Ovary (tissue), 9 donors: Measurements from ENCODE around the gene MRPL21. TPM values are rescaled to one million over a fixed set of nuclear protein-coding genes. Genes with fewer than 3 reads are reported as not detected.

Experiments
- DNase-seq, 5 donors: peaks; one replicate each; pipeline ENCODE4 v3.0.0-alpha.2; 2019 to 2020
- H3K27ac ChIP-seq, 2 donors: fragments of 200-600 bp; one replicate each; pipeline versions ENCODE4 v1.5.1 to v1.8.0; 2019 to 2022
- H3K27me3 ChIP-seq: fragments of 200-600 bp; one replicate; pipeline ENCODE4 v1.8.0; 2022
- H3K36me3 ChIP-seq: fragments of 200-600 bp; sonication (generic); one replicate; pipeline ENCODE4 v1.5.1; 2019
- H3K4me1 ChIP-seq: one replicate; pipeline ENCODE4 v1.8.1; 2013; ENCODE audit warnings: mild to moderate bottlenecking, moderate library complexity; ENCODE audit not compliant: insufficient read depth
- H3K4me3 ChIP-seq: fragments of 200-600 bp; sonication (generic); one replicate; pipeline ENCODE4 v1.5.1; 2017
- H3K9me3 ChIP-seq, 2 donors: fragments of 200-600 bp in 1 of 2; sonication (generic) in 1 of 2; one replicate each; pipeline versions ENCODE4 v1.5.1 to v1.8.1; 2013 to 2019; ENCODE audit warnings: mild to moderate bottlenecking in 1 of 2, moderate library complexity in 1 of 2
- EP300 ChIP-seq: sonication (generic); formaldehyde crosslinking; IDR thresholded peaks from one replicate; pipeline ENCODE4 v1.6.1; 2017; ENCODE audit warnings: antibody characterized with exemption
- POLR2A ChIP-seq: fragments of 450-650 bp; IDR thresholded peaks from one replicate; pipeline ENCODE4 v1.6.1; 2017; ENCODE audit warnings: antibody characterized with exemption, mild to moderate bottlenecking, moderate library complexity
- WGBS, 3 donors: extraction: QIAGEN DNeasy Blood & Tissue Kit in 1 of 3; methylation state at CpG; one replicate each; pipeline versions ENCODE4 v1.1.5 to v1.1.7; 2013 to 2017; 5-methylcytosine and 5-hydroxymethylcytosine counted together
- intact Hi-C, 4 donors: fragments of 100-400 bp; cut with DNase I; formaldehyde crosslinking; loops; one replicate each; pipeline versions ENCODE4 v1.11.0 to v1.15.1; 2022 to 2023
- polyA plus RNA-seq, 2 donors: library from polyadenylated mRNA; stranded (reverse); fragments of 200-250 nt in 1 of 2; fragments of 350-450 nt in 1 of 2; fragmentation: Illumina TruSeq in 1 of 2; extraction: RNeasy Lipid Tissue Mini Kit (QIAGEN cat#74804) in 1 of 2; gene quantifications; one replicate each; pipeline ENCODE4 v1.2.3, GENCODE V29; 2013 to 2014
- total RNA-seq, 7 donors: library from RNA; depleted of rRNA in 2 of 7; stranded (reverse); fragments of >200 nt in 2 of 7; fragmentation: NEBNext Ultra II Directional in 3 of 7; extraction: Animal tissue kit (Norgen Biotek cat#: 25700) in 3 of 7; gene quantifications; one replicate each; pipeline versions ENCODE4 v1.1.0 to v1.2.4, GENCODE V29; 2016 to 2023
- TF ChIP-seq, protein P1 (sequence below), 3 donors: fragments of 450-650 bp in 2 of 3; fragments of 200-600 bp in 1 of 3; IDR thresholded peaks; one replicate each; pipeline versions ENCODE4 v1.5.1 to v1.8.0; 2016 to 2022; ENCODE audit warnings: antibody characterized with exemption in 3 of 3, mild to moderate bottlenecking in 1 of 3
- donor health status: DM: no; HTN: no; CAD: no; lungs with moderate emphysema.
- donor health status: DM: no; HTN: no; CAD: no.
- donor health status: Bipolar disorder and iron deficiency.
- donor health status: DM: yes; HTN: yes; CAD: no.
- donor health status: DM: no; HTN: no; CAD: no.
- donor health status: DM: yes; HTN: yes; CAD: no.

MRPL21 gene
- total and polyA plus RNA-seq, 9 donors, result 40.3 to 74.7 (median 59.3) TPM

DNA sequence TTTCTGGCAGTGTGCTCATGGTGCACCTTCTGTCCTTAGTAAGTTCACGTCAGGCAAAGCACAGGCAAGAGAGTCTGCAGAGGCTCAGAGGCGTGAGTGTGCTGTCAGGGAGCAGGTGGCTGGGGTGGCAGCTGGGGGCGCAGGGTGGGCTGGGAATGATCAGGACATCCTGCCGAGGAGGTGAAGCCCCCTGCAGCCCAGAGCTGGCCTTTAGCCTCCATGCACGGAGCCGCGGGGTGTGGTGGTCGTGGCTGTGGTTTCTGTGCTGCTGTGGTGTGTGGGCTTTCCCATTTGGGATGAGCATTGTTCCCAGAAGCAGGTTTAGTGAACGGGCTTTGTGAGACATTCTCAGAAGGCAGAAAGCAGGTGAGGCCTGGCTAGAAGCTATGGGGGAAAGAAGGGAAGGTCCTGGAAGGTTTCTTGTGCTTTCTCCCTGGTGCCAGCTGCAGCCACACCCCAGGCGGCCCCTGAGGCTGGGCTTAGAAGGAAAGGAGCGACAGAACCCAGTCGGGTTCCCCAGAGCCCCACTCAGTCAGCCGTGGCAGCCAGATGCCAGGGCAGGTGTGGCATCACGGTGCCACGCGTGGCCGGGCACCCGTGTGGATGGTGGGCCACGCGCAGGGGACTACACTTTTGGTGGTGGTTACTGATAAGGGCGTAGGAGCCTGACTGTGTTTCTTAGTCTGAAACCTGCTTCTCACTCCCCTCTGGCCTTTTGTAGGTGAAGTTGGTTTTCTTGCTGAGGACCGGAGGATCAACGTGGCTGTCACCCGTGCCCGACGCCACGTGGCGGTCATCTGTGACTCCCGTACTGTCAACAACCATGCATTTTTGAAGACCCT, 32.1 kb upstream of the MRPL21 start:
- H3K36me3 ChIP-seq, result no peaks in the 10 kb centered on the region
- H3K27me3 ChIP-seq, result no peaks in the 10 kb centered on the region
- H3K9me3 ChIP-seq, result no peaks in the 10 kb centered on the region
- 91 to 95% (median 93%) methylated on average over 29 of the region's 29 CpGs for WGBS, 3 donors
- no peak overlapping the region for H3K27ac ChIP-seq
- no peaks in the 10 kb centered on the region for H3K4me1 ChIP-seq
- no peak overlapping the region for H3K4me3 ChIP-seq
- no peak for DNase-seq
- intact Hi-C loops, result loop anchor here in 1 of 4 donors (10.0 kb wide), 1 partner anchor 689 kb away; no protein-coding TSS in a partner anchor
- TF ChIP-seq EP300, result no peak
- TF ChIP-seq, protein P1, sequence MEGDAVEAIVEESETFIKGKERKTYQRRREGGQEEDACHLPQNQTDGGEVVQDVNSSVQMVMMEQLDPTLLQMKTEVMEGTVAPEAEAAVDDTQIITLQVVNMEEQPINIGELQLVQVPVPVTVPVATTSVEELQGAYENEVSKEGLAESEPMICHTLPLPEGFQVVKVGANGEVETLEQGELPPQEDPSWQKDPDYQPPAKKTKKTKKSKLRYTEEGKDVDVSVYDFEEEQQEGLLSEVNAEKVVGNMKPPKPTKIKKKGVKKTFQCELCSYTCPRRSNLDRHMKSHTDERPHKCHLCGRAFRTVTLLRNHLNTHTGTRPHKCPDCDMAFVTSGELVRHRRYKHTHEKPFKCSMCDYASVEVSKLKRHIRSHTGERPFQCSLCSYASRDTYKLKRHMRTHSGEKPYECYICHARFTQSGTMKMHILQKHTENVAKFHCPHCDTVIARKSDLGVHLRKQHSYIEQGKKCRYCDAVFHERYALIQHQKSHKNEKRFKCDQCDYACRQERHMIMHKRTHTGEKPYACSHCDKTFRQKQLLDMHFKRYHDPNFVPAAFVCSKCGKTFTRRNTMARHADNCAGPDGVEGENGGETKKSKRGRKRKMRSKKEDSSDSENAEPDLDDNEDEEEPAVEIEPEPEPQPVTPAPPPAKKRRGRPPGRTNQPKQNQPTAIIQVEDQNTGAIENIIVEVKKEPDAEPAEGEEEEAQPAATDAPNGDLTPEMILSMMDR (IDR thresholded peaks at IDR 0.05), result no peak
- no peak for TF ChIP-seq POLR2A

DNA sequence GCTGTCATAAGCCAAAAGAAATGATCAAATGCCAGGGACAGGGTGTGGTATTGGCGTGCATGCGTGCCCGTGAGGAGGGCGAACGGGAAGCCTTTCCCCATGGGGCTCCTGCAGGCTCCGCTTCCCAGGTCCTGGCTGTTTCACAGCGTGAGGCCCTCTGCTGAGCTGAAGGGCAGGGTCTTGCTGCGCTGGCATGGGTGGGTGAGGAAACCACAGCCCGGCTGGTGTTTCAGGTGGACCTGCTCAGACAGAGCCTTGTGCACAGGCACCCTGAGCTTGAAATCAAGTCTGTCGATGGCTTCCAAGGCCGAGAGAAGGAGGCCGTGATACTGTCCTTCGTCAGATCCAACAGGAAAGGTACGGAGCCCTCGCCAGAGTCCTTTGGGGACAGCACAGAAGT, 31.4 kb upstream of the MRPL21 start:
- intact Hi-C loops, result loop anchor here in 1 of 4 donors (10.0 kb wide), 1 partner anchor 690 kb away; no protein-coding TSS in a partner anchor
- no peak for DNase-seq
- Histone ChIP-seq H3K27me3 (no peaks in the 10 kb centered on the region), H3K27ac (no peak overlapping the region), H3K4me1 (no peaks in the 10 kb centered on the region), H3K4me3 (no peak overlapping the region), H3K9me3 (no peaks in the 10 kb centered on the region), H3K36me3 (no peaks in the 10 kb centered on the region)
- 95% methylated on average over 15 of the region's 15 CpGs for WGBS, 3 donors
- TF ChIP-seq POLR2A, result no peak
- TF ChIP-seq, protein P1 (IDR thresholded peaks at IDR 0.05), result no peak
- TF ChIP-seq EP300, result no peak

DNA sequence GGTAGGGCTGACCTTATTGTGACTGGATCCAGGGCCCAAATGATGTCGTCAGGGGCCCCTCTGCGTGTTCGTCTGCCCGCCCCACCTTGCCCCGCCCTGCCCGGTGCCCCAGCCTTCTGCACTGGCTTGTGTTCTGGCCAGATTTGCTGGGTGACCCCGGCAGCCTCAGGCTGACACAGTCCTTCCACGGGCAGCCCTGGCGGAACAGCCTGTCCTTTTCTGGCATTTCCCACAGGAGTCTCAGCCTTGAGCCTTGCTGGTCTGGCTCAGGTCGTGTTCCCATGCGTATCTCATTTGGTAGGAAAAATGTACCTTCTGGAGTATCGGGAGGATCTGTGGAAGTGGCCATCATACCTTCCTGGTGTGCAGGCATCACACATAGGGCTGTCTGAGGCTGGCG, 31.0 kb upstream of the MRPL21 start:
- no peaks in the 10 kb centered on the region for H3K4me1 ChIP-seq
- no peaks in the 10 kb centered on the region for H3K9me3 ChIP-seq
- DNase-seq, result no peak
- intact Hi-C loops, result loop anchor here in 1 of 4 donors (10.0 kb wide), 1 partner anchor 690 kb away; no protein-coding TSS in a partner anchor
- H3K27me3 ChIP-seq, result no peaks in the 10 kb centered on the region
- H3K4me3 ChIP-seq, result no peak overlapping the region
- TF ChIP-seq, protein P1 (IDR thresholded peaks at IDR 0.05), result no peak
- TF ChIP-seq POLR2A (no peak), EP300 (no peak)
- H3K36me3 ChIP-seq, result no peaks in the 10 kb centered on the region
- WGBS, 3 donors, result 89 to 92% (median 89%) methylated on average over 13 of the region's 13 CpGs
- no peak overlapping the region for H3K27ac ChIP-seq

DNA sequence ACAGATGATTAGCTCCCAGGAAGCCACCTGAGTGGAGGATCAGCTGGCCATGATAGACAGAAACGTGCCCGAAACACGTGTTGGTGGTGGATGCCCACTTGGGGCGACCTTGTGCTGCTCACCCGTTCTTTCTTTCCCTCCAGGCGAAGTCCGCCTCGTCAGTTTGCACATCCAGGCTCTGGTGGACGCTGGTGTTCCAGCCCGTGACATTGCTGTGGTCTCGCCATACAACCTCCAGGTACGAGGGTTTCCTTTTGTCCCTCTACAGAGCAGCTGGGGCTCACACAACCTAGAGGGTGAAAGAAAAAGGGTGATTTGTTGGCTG, 30.7 kb upstream of the MRPL21 start:
- H3K4me3 ChIP-seq, result no peak overlapping the region
- intact Hi-C loops, result loop anchor here in 1 of 4 donors (10.0 kb wide), 1 partner anchor 691 kb away; no protein-coding TSS in a partner anchor
- H3K27me3 ChIP-seq, result no peaks in the 10 kb centered on the region
- no peak for TF ChIP-seq POLR2A
- no peak for TF ChIP-seq EP300
- TF ChIP-seq, protein P1 (IDR thresholded peaks at IDR 0.05), result no peak
- H3K27ac ChIP-seq, result no peak overlapping the region
- H3K9me3 ChIP-seq, result no peaks in the 10 kb centered on the region
- H3K4me1 ChIP-seq, result no peaks in the 10 kb centered on the region
- DNase-seq, result no peak
- H3K36me3 ChIP-seq, result no peaks in the 10 kb centered on the region
- 89 to 92% (median 91%) methylated on average over 12 of the region's 12 CpGs for WGBS, 3 donors
